Esophagus squamous epithelium (tissue), 4 donors: Measurements from ENCODE around the gene RIPK4.

Source experiments
- POLR2A ChIP-seq, 4 donors: fragments of 450-650 bp; IDR thresholded peaks; one replicate each; pipeline ENCODE4 v1.6.1; 2017; ENCODE audit warnings: antibody characterized with exemption in 4 of 4, mild to moderate bottlenecking in 4 of 4, moderate library complexity in 3 of 4
- TF ChIP-seq, protein P1 (sequence below), 6 experiments: fragments of 450-650 bp in 4 of 6; fragments of 200-600 bp in 2 of 6; sonication (generic) in 2 of 6; IDR thresholded peaks; one replicate each; pipeline ENCODE4 v1.5.1; 2016 to 2019; ENCODE audit warnings: antibody characterized with exemption in 6 of 6, mild to moderate bottlenecking in 4 of 6, moderate library complexity in 4 of 6

GRCh38 chr21:41750532-41751151 lies 16.2 kb downstream of the RIPK4 start:
- TF ChIP-seq, protein P1, sequence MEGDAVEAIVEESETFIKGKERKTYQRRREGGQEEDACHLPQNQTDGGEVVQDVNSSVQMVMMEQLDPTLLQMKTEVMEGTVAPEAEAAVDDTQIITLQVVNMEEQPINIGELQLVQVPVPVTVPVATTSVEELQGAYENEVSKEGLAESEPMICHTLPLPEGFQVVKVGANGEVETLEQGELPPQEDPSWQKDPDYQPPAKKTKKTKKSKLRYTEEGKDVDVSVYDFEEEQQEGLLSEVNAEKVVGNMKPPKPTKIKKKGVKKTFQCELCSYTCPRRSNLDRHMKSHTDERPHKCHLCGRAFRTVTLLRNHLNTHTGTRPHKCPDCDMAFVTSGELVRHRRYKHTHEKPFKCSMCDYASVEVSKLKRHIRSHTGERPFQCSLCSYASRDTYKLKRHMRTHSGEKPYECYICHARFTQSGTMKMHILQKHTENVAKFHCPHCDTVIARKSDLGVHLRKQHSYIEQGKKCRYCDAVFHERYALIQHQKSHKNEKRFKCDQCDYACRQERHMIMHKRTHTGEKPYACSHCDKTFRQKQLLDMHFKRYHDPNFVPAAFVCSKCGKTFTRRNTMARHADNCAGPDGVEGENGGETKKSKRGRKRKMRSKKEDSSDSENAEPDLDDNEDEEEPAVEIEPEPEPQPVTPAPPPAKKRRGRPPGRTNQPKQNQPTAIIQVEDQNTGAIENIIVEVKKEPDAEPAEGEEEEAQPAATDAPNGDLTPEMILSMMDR (IDR thresholded peaks at IDR 0.05): no peak
- TF ChIP-seq POLR2A (IDR thresholded peaks at IDR 0.05): no peak
